CD4-positive, alpha-beta T cell treated with Interleukin-2 at 100 ng/mL for 4 hours (primary cell): ENCODE results near the gene CHST8.
"Not testable (repeated sequence)": the region's sequence is repeated elsewhere in the genome, so short reads cannot be mapped to it uniquely, and the experiment has no call there.

Source experiments
- DNase-seq: peaks from one replicate; pipeline ENCODE4 v3.0.0-alpha.2; 2020; ENCODE audit warnings: low spot score

CHST8 gene

DNA sequence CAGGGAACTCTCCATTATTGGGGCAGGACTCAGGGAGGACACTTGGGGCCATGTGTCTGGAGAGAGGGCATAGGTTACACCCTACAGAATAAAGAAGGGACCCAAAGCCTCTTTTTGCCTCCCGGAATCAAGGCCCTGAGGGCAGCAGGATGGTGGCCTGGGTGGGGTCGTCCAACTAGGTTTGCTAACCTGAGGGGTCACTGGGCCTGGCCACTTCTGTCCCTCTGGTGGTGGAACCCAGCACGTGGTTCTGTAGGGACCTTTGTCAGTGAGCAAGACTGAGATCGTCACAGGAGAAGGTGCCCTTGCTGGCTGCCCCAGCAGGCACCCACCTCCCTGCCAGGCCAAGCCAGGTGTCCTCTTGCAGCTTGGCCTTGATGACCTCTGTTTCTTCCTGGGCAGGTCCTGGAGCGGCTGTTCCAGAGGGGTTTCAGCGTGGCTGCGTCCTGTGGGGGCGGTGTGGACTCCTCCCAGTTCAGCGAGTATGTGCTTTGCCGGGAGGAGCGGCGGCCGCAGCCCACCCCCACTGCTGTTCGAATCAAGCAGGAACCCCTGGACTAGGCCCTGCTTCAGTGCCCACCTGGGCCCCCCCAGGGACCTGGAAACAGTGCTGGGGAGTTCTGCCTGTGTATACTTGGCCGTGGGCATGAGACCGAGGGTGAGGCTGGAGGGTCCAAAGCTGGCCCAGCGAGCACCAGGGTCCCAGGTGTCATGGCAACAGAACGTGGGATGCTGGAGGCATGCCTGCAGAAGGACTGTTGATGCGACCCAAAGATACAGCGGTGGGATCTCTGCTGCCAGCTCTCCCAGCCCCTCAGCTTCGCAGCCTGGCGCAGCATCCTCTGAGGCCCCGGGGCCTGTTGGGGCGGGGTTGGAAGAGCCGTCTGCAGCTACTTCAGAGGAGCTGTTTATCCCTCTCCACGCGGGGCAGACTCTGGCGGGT is 190.9 kb downstream of the CHST8 start:
- no peak for DNase-seq

- DNase-seq, result no peak
Observed at GRCh38 chr19:33813391-33814101, 191.8 kb downstream of the CHST8 start.

DNA sequence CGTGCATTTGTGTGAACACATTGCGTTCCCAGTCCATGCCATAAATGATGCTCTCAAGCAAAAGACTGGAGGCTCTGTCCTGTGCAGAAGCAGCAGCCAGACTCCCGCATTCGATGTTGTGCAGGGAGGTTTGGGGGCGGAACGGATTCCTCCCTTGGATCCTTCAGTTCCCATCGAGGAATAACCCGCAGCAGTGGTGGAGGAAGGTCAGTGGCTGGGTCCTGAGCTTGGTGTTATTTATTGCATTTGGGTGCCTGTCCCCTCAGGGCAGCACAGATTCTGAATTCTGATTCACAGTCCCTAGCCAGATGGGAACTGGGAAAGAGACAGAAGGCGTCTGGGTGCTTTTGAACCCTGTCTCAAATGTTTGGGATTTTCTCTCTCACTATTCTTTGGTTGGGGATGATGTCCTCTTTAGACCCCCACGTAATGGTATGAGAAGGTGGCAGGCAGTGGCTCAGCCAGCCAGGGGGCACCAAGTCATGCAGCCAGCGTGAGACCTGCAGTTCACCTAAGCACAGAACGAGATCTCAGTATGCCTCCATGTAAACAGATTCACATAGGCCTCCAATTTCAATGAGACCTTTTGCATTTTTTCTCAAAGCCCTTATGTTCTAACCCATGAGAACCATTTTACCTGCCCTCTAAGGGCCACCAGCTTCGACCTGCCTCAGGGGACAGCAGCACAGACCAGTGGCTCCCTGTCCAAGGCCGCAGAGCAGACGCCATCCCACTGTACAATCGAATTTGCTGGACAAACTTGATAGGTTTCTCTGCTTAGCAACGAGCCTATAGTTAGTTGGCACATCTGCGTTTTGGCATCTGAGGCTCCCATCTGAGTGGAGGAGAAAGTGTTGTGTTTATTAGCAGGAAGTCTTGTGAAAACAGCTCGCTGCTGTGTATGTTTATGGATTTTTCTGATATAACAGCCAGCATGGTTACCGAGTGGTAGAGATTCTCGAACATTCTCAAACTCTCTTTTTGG is 192.7 kb downstream of the CHST8 start:
- DNase-seq, result no peak

- DNase-seq, result no peak
Observed at GRCh38 chr19:33815380-33816340, 193.9 kb downstream of the CHST8 start.

DNA sequence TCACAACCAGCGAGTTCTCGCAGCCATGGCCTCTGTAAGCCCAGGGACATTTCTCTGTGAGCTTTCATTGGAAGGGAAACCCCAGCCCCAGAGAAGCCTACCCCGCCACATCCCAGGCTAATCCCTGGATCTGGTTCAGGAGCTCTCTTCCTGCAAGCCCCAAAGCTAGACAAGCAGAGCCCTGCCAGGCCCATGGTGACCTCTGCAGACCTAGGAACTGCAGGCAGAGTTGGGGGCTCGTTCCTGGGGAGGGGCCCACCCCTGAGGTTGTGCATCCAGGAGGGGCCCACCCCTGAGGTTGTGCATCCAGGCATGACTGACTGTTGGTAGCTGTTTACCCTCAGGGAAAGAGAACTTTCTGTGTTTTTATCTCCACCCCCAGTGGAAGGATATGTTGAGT is 196.7 kb downstream of the CHST8 start:
- no peak for DNase-seq

DNA sequence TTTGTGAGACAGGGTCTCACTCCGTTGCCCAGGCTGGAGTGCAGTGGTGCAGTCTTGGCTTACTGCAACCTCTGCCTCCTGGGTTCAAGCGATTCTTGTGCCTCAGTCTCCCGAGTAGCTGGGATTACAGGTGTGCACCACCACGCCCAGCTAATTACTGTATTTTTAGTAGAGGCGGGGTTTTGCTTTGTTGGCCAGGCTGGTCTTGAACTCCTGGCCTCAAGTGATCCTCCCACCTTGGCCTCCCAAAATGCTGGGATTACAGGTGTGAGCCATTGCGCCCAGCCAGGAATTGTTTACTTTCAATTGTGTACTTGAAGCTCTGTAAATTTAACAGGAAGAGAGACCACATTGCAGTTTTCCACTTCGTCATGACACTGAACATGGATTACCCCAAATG is 197.3 kb downstream of the CHST8 start:
- not testable (repeated sequence) for DNase-seq

DNA sequence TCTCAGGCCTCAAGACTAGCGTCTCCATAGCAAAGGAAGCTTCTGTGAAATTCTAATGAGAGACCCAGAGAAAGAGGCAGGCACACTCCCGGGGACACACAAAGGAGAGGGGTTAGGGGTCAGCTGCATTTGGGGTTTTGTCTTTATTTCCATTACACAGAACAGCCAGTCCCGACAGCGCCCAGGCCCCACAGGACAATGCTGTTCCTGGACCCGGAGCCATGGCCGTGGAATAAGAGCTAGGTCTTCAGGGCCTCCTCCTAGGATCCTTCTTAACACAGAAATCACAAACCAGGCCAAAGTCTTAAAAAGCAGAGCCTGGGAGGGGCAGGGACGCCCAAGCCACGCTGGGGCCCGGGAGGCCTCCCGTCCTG is 197.7 kb downstream of the CHST8 start:
- no peak for DNase-seq

GRCh38 chr19:33819880-33820781 is 198.4 kb downstream of the CHST8 start:
- DNase-seq, result peak; percentile 50

GRCh38 chr19:33821871-33822270 is 200.1 kb downstream of the CHST8 start:
- no peak for DNase-seq
